ENCODE data around the gene TUBA4A. TPM values are rescaled to one million over a fixed set of nuclear protein-coding genes. Genes with fewer than 3 reads are reported as not detected.

Gene TUBA4A
- total and polyA plus RNA-seq, 2 experiments from 2014 or later: 4.7 to 10.5 TPM

DNA sequence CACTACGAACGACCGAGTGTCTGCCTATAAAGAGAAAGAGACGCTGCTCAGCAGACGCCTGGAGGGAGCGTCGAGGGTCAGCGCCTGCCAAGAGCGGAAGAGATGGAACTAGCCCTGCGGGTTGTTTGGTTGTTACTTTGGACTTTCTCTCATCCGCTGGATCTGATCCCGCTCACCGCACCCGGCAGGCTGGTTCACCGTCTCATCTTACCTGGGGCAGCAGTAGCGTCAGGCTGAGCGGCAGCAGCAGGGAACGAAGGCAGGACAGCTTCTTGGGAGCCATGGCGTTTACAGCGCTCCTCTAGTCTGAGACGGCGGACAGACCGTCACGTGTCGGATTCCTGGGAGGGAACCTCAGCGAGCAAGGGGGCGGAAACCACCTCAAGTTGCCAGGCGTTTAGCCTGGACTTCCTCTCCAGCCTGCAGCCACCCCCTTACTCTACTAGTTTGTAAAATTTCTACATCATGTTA, 10.4 kb downstream of the TUBA4A start:
- WGBS (ENCODE audit: low lambda C conversion rate, missing lambda C conversion rate): 91% methylated on average over 28 of the region's 28 CpGs
- H3K4me2 ChIP-seq: no peak overlapping the region

DNA sequence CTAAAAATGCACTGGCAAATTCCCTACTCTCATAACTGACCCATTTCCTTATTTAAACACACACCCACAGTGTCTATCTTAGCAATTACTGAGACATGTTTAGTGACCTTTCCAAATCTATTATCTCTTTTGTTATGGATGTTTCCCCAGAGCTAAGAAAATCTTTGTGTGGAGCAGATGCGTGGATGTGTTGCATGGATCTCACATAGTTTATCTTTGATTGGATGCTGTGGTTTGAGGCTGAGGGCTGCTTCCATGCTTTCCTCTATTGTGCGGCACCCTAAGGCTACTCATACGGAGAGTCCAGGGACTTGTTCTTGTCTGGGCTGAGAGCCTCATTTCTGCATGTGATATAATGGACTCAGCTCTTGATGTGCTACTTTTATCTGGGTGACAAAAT, 19.4 kb downstream of the TUBA4A start:
- no peak overlapping the region for H2AFZ ChIP-seq
- no peak for TF ChIP-seq EZH2 (IDR thresholded peaks at IDR 0.05; ENCODE audit: borderline replicate concordance)
- no peak for TF ChIP-seq EZH2phosphoT487 (IDR thresholded peaks at IDR 0.05; ENCODE audit: low read depth, severe bottlenecking, unreplicated experiment)
- TF ChIP-seq, protein P1, sequence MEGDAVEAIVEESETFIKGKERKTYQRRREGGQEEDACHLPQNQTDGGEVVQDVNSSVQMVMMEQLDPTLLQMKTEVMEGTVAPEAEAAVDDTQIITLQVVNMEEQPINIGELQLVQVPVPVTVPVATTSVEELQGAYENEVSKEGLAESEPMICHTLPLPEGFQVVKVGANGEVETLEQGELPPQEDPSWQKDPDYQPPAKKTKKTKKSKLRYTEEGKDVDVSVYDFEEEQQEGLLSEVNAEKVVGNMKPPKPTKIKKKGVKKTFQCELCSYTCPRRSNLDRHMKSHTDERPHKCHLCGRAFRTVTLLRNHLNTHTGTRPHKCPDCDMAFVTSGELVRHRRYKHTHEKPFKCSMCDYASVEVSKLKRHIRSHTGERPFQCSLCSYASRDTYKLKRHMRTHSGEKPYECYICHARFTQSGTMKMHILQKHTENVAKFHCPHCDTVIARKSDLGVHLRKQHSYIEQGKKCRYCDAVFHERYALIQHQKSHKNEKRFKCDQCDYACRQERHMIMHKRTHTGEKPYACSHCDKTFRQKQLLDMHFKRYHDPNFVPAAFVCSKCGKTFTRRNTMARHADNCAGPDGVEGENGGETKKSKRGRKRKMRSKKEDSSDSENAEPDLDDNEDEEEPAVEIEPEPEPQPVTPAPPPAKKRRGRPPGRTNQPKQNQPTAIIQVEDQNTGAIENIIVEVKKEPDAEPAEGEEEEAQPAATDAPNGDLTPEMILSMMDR (IDR thresholded peaks at IDR 0.05; ENCODE audit: poor library complexity): no peak
- H3K36me3 ChIP-seq (replicated peaks; ENCODE audit: insufficient read depth, low read depth): no peaks in the 10 kb centered on the region
- no peaks in the 10 kb centered on the region for H3K9me3 ChIP-seq (ENCODE audit: low read depth)
- H3K4me3 ChIP-seq: no peak overlapping the region
- WGBS (ENCODE audit: low lambda C conversion rate, missing lambda C conversion rate): 98% methylated on average over 3 of the region's 3 CpGs
- no peak overlapping the region for H3K4me2 ChIP-seq
- H3K27me3 ChIP-seq: no peaks in the 10 kb centered on the region
- H3K27ac ChIP-seq: no peak overlapping the region
- peaks cover 7% of the 10 kb centered on the region for H3K4me1 ChIP-seq (ENCODE audit: insufficient read depth)
- no peak for DNase-seq (ENCODE audit: low spot score)
- no peaks in the 10 kb centered on the region for H4K20me1 ChIP-seq (ENCODE audit: insufficient read depth, poor library complexity, severe bottlenecking)
- no peaks in the 10 kb centered on the region for H3K9me2 ChIP-seq (replicated peaks; ENCODE audit: insufficient read depth)
- H3K79me2 ChIP-seq: peaks cover 24% of the 10 kb centered on the region

More for the DNA sequence above, 10.4 kb downstream of the TUBA4A start:
- H4K20me1 ChIP-seq (ENCODE audit: insufficient read depth, poor library complexity, severe bottlenecking): no peaks in the 10 kb centered on the region
- H3K9me2 ChIP-seq (replicated peaks; ENCODE audit: insufficient read depth): no peaks in the 10 kb centered on the region
- no peaks in the 10 kb centered on the region for H3K36me3 ChIP-seq (replicated peaks; ENCODE audit: insufficient read depth, low read depth)
- peaks cover 22% of the 10 kb centered on the region for H3K79me2 ChIP-seq
- H3K4me1 ChIP-seq (ENCODE audit: insufficient read depth): peaks cover 16% of the 10 kb centered on the region
- no peak for DNase-seq (ENCODE audit: low spot score)
- H3K4me3 ChIP-seq: no peak overlapping the region
- H2AFZ ChIP-seq: no peak overlapping the region
- H3K27ac ChIP-seq: no peak overlapping the region
- H3K9me3 ChIP-seq (ENCODE audit: low read depth): no peaks in the 10 kb centered on the region
- TF ChIP-seq EZH2phosphoT487 (IDR thresholded peaks at IDR 0.05; ENCODE audit: low read depth, severe bottlenecking, unreplicated experiment) (no peak), EZH2 (IDR thresholded peaks at IDR 0.05; ENCODE audit: borderline replicate concordance) (no peak)
- TF ChIP-seq, protein P1 (IDR thresholded peaks at IDR 0.05; ENCODE audit: poor library complexity): no peak
- H3K27me3 ChIP-seq: no peaks in the 10 kb centered on the region

DNA sequence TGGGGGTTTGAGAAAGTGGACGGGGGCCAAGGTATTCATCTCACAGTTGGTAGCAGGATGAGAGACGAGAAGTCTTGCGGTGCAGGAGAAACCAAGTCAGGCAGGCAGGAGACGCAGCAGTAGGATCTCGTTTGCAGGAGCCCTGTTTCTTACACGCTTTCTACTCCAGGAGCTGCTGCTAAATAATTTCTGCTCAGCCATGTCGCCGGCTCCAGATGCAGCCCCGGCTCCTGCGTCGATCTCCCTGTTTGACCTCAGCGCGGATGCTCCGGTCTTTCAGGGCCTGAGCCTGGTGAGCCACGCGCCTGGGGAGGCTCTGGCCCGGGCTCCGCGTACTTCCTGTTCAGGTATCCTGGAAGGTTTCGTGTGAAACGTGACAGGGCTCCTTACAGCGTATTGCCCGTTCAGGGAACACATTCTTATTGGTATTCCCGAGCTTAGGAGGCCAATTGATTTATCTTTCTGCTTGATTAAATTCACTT, 23.6 kb downstream of the TUBA4A start:
- Histone ChIP-seq H3K79me2 (peaks cover 49% of the 10 kb centered on the region), H4K20me1 (ENCODE audit: insufficient read depth, poor library complexity, severe bottlenecking) (no peaks in the 10 kb centered on the region), H3K9me3 (ENCODE audit: low read depth) (no peaks in the 10 kb centered on the region), H3K9me2 (replicated peaks; ENCODE audit: insufficient read depth) (no peaks in the 10 kb centered on the region), H3K4me2 (peak overlapping the region; percentile 85), H3K4me1 (ENCODE audit: insufficient read depth) (peaks cover 16% of the 10 kb centered on the region), H3K27me3 (no peaks in the 10 kb centered on the region), H2AFZ (peak overlapping the region; percentile 65), H3K36me3 (replicated peaks; ENCODE audit: insufficient read depth, low read depth) (no peaks in the 10 kb centered on the region), H3K27ac (peak overlapping the region; percentile 90), H3K4me3 (peak overlapping the region; percentile 78)
- 1% methylated on average over 24 of the region's 24 CpGs for WGBS (ENCODE audit: low lambda C conversion rate, missing lambda C conversion rate)
- TF ChIP-seq EZH2 (IDR thresholded peaks at IDR 0.05; ENCODE audit: borderline replicate concordance): no peak
- TF ChIP-seq, protein P1 (IDR thresholded peaks at IDR 0.05; ENCODE audit: poor library complexity): no peak
- TF ChIP-seq EZH2phosphoT487 (IDR thresholded peaks at IDR 0.05; ENCODE audit: low read depth, severe bottlenecking, unreplicated experiment): no peak
- peak; percentile 81 for DNase-seq (ENCODE audit: low spot score)

Measured in hepatocyte (in vitro differentiated cells).